GM19351 (cell line): ENCODE measurements around the gene ACYP2.

Experiments used
- ATAC-seq: cut with Tn5 transposase; IDR thresholded peaks from one replicate; pipeline ENCODE4 v1.9.1; 2021; ENCODE audit warnings: mild to moderate bottlenecking, moderate library complexity; ENCODE audit not compliant: unreplicated experiment

The ACYP2 gene

DNA sequence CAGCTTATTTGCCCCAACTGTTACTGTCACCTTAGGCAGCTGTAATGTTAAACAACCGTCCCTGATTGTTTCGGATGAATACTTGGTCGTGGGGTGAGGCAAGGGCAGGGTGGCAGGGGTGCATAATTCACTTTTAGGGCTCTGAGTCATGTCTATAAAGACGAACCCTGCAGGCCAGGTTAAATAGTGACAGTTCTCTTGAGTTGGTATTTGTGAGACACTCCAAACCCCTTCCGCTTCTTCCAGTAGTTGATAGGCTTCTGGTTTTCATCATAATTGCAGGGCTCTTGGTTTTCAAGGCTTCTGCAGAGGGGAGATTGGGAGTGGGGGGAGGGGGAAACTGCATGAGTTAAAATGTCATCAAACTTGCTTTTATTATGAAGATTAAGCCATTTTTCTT lies 237.8 kb downstream of the ACYP2 start:
- no peak for ATAC-seq
